ENCODE results near the gene C2CD4A.

The C2CD4A gene

DNA sequence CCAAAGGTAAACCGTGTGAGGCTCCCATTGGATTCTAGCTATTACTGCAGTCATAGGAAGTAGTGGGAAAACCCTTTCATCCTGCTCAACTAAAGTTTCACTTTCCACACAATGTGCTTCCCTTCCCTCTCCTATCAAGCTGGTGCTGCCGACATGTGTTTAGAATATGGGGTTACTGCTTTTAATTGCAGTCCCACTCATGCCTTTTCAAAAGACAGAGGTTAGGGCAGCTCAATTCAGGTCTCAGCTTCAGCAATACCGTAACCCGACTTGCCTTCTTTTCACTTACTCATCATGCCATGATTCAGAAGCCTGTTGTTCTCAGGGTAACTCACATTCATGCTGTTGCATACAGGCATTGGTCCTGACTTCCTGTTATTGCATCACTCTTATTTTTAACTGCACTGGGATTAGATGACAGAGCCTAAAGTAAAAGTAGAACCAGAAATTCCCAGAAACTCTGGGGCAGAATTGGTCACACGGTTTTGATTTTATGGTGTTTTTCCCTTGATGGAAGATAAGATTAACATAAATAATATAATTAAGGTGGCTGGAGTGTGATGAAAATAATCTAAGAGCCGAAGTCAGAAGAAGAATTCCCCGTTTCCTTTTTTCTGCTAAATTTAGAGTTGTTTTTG is 52.6 kb downstream of the C2CD4A start:
- peak; percentile 94 for DNase-seq (ENCODE audit: low read depth)
- TF ChIP-seq, protein P1, sequence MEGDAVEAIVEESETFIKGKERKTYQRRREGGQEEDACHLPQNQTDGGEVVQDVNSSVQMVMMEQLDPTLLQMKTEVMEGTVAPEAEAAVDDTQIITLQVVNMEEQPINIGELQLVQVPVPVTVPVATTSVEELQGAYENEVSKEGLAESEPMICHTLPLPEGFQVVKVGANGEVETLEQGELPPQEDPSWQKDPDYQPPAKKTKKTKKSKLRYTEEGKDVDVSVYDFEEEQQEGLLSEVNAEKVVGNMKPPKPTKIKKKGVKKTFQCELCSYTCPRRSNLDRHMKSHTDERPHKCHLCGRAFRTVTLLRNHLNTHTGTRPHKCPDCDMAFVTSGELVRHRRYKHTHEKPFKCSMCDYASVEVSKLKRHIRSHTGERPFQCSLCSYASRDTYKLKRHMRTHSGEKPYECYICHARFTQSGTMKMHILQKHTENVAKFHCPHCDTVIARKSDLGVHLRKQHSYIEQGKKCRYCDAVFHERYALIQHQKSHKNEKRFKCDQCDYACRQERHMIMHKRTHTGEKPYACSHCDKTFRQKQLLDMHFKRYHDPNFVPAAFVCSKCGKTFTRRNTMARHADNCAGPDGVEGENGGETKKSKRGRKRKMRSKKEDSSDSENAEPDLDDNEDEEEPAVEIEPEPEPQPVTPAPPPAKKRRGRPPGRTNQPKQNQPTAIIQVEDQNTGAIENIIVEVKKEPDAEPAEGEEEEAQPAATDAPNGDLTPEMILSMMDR (conservative IDR thresholded peaks at IDR 0.05; ENCODE audit: low read length) = no peak; the same call in 1 of the 2 replicates
- peak overlapping the region; percentile 52 for H3K4me3 ChIP-seq (ENCODE audit: low read length)

DNA sequence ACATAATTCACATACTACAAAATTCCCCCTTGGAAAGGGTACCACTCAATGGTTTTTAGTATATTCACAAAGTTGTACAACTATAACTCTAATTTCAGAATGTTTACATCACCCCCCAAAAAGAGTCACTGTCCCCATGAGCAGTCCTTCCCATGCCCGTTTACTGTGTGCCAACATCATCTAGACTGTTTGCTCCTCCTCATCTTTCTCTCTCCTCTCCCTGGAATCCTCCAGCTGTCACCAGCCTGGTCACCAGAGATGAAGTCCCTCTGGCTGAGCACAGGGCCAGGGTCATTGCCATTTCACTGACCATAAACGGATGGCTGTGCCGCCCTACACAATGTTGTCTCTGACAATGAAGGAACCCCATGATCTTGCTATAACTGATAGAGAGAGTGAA is 53.1 kb downstream of the C2CD4A start:
- TF ChIP-seq, protein P1 (conservative IDR thresholded peaks at IDR 0.05; ENCODE audit: low read length) = no peak
- DNase-seq (ENCODE audit: low read depth) = no peak
- H3K4me3 ChIP-seq (ENCODE audit: low read length) = no peak overlapping the region
